ENCODE data around the gene SLC9A9. TPM values are rescaled to one million over a fixed set of nuclear protein-coding genes. Genes with fewer than 3 reads are reported as not detected.

Gene SLC9A9
- total RNA-seq, 4 donors from 2014 or later, result 13.4 to 15.0 (median 14.4) TPM

GRCh38 chr3:143482106-143483088, 365.9 kb downstream of the SLC9A9 start:
- Histone ChIP-seq H3K27me3 (no peaks in the 10 kb centered on the region), H3K4me1 (peaks cover 0 to 23% (median 4%) of the 10 kb centered on the region in 4 donors), H3K9me3 (no peaks in the 10 kb centered on the region), H3K36me3 (no peaks in the 10 kb centered on the region), H3K27ac (replicated peaks in 1 of 4) (no peak overlapping the region), H3K4me3 (no peak overlapping the region)
- 79% methylated on average over 8 of the region's 8 CpGs for WGBS
- no peak for DNase-seq (ENCODE audit: extremely low spot score)
- TF ChIP-seq POLR2AphosphoS5 (IDR thresholded peaks at IDR 0.05), result no peak
- no peak for TF ChIP-seq POLR2A (IDR thresholded peaks at IDR 0.05; ENCODE audit: low read depth)
- no peak for TF ChIP-seq EP300 (IDR thresholded peaks at IDR 0.05)
- TF ChIP-seq CTCF (IDR thresholded peaks at IDR 0.05), result no peak
- intact Hi-C loops (cut with DNase I), result no loop called here

- H3K36me3 ChIP-seq, result no peaks in the 10 kb centered on the region
- H3K27ac ChIP-seq (replicated peaks in 1 of 4), result no peak overlapping the region
- no peak overlapping the region for H3K4me3 ChIP-seq
- 37% methylated on average over 5 of the region's 5 CpGs for WGBS
- no peaks in the 10 kb centered on the region for H3K27me3 ChIP-seq
- H3K9me3 ChIP-seq, result no peaks in the 10 kb centered on the region
- peaks cover 0 to 23% (median 4%) of the 10 kb centered on the region in 4 donors for H3K4me1 ChIP-seq
- TF ChIP-seq POLR2A (IDR thresholded peaks at IDR 0.05; ENCODE audit: low read depth) (no peak), POLR2AphosphoS5 (IDR thresholded peaks at IDR 0.05) (no peak), CTCF (IDR thresholded peaks at IDR 0.05) (no peak), EP300 (IDR thresholded peaks at IDR 0.05) (no peak)
- DNase-seq (ENCODE audit: extremely low spot score), result no peak
- intact Hi-C loops (cut with DNase I), result no loop called here
These were observed 367.9 kb downstream of the SLC9A9 start for GRCh38 chr3:143480344-143480743.

- DNase-seq (ENCODE audit: extremely low spot score), result no peak
- no peak overlapping the region for H3K27ac ChIP-seq (replicated peaks in 1 of 4)
- H3K4me3 ChIP-seq, result no peak overlapping the region
- intact Hi-C loops (cut with DNase I), result no loop called here
- 100% methylated on average over 1 of the region's 1 CpG for WGBS
- TF ChIP-seq POLR2AphosphoS5 (IDR thresholded peaks at IDR 0.05) (no peak), POLR2A (IDR thresholded peaks at IDR 0.05; ENCODE audit: low read depth) (no peak), CTCF (IDR thresholded peaks at IDR 0.05) (no peak), EP300 (IDR thresholded peaks at IDR 0.05) (no peak)
- H3K36me3 ChIP-seq, result no peaks in the 10 kb centered on the region
- H3K27me3 ChIP-seq, result no peaks in the 10 kb centered on the region
- peaks cover 0 to 18% (median 4%) of the 10 kb centered on the region in 4 donors for H3K4me1 ChIP-seq
- no peaks in the 10 kb centered on the region for H3K9me3 ChIP-seq
These were observed 368.5 kb downstream of the SLC9A9 start for GRCh38 chr3:143479727-143480126.

- no peak overlapping the region for H3K27ac ChIP-seq (replicated peaks in 1 of 4)
- intact Hi-C loops (cut with DNase I), result no loop called here
- 41% methylated on average over 3 of the region's 3 CpGs for WGBS
These were observed 370.1 kb downstream of the SLC9A9 start for GRCh38 chr3:143478115-143478693.

More at GRCh38 chr3:143478115-143478693, 370.1 kb downstream of the SLC9A9 start:
- no peaks in the 10 kb centered on the region for H3K27me3 ChIP-seq
- TF ChIP-seq POLR2A (IDR thresholded peaks at IDR 0.05; ENCODE audit: low read depth) (no peak), POLR2AphosphoS5 (IDR thresholded peaks at IDR 0.05) (no peak), CTCF (IDR thresholded peaks at IDR 0.05) (no peak), EP300 (IDR thresholded peaks at IDR 0.05) (no peak)
- no peak overlapping the region for H3K4me3 ChIP-seq
- peaks cover 0 to 18% (median 4%) of the 10 kb centered on the region in 4 donors for H3K4me1 ChIP-seq
- H3K9me3 ChIP-seq, result no peaks in the 10 kb centered on the region
- DNase-seq (ENCODE audit: extremely low spot score), result no peak
- H3K36me3 ChIP-seq, result no peaks in the 10 kb centered on the region

Measured in esophagus muscularis mucosa (tissue), 4 donors.